ENCODE results near the gene SPEM2.

Gene SPEM2

DNA sequence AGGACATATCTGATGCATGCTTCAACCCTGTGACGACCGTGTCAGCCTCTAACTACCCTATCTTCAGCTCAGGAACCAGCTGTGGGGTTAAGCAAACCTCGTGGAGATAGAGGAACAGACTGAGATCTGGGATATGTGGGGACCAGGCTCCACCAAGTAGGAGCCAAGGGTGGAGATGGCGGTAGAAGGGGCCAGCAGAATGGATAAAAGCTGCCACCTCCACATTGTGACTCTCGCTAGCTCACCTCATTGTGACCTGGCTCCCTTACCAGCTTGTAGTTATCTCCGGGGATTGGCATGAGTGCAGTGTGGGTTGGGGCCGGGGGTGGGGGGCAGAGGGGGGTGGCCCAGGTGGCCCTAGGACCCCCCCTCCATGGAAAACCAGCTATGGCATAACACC, at the start of gene SPEM2:
TSS of gene SPEM2 (plus strand) at position 301 of the 400 bp plus-strand sequence. CDS start at position 374, 73 bp downstream.
- H3K4me2 ChIP-seq: peak within 1 kb of the TSS in 9 of 11 experiments; percentile 4 to 52 (median 34); a peak in 14 of 22 replicates
- no peaks in the 10 kb centered on the region for H3K9me3 ChIP-seq (replicated peaks in 1 of 11)
- H3K27me3 ChIP-seq: no peaks in the 10 kb centered on the region
- TF ChIP-seq Cebpa-rat (IDR thresholded peaks at IDR 0.05): no peak
- H3K4me1 ChIP-seq: peaks cover 0 to 15% (median 9%) of the 10 kb centered on the region in 10 experiments; a peak in 12 of 20 replicates
- H3K4me3 ChIP-seq: no peak within 1 kb of the TSS
- H3K27ac ChIP-seq: peak within 1 kb of the TSS in 1 of 11 experiments; percentile 44; a peak in 2 of 22 replicates
- no peaks in the 10 kb centered on the region for H3K36me3 ChIP-seq
- no peak within 1 kb of the TSS for H3K9ac ChIP-seq
- no peaks in the 10 kb centered on the region; a peak in 1 of 22 replicates for H4K20me1 ChIP-seq

DNA sequence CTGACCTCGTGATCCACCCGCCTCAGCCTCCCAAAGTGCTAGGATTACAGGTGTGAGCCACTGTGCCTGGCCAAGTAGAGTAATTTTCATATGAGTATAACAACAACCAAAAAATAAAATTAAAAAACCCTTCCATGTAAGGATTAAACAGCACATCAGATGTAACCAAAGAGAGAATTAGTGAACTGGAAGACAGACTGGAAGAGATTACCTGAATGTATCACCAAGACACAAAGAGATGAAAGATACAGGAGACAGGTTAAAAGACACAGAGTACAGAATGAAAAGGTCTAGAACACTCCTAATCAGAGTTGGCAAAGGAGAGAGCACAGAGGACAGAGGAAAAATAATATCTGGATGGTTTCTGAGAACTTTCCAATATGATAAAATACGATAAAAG, 46.3 kb upstream of the SPEM2 start:
- H3K4me2 ChIP-seq: no peak overlapping the region
- H3K9me3 ChIP-seq (replicated peaks in 1 of 11): peaks cover 12 to 23% (median 18%) of the 10 kb centered on the region in 11 experiments
- H3K27me3 ChIP-seq: peaks cover 51 to 56% (median 53%) of the 10 kb centered on the region in 11 experiments
- peaks cover 6 to 9% (median 8%) of the 10 kb centered on the region in 10 experiments; a peak in 19 of 20 replicates for H3K4me1 ChIP-seq
- peaks cover 0 to 19% (median 0%) of the 10 kb centered on the region in 11 experiments; a peak in 5 of 22 replicates for H4K20me1 ChIP-seq
- no peak for TF ChIP-seq Cebpa-rat (IDR thresholded peaks at IDR 0.05)
- no peak overlapping the region for H3K4me3 ChIP-seq
- H3K27ac ChIP-seq: no peak overlapping the region
- no peak overlapping the region for H3K9ac ChIP-seq
- H3K36me3 ChIP-seq: no peaks in the 10 kb centered on the region

DNA sequence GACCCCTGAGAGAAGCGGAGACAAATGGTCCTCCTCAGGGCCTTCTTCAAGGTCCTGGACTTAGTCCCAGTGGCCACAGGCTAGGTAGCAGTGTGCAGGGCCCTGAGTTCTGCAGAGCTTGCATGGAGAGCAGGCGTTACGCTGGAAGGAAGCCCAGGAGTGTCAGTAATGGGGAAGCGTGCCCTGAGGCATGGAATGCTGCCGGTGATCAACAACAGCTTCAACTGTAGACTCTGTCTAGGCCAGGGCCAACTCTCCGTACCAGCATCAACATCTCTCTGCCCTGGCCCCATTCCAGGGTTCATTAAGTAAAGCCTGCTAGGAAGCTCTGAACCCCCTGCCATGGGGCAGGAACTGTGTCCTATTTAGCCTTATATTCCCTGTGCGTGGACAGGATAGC, 45.1 kb upstream of the SPEM2 start:
- H3K9me3 ChIP-seq (replicated peaks in 1 of 11): peaks cover 12 to 23% (median 18%) of the 10 kb centered on the region in 11 experiments
- no peak for TF ChIP-seq Cebpa-rat (IDR thresholded peaks at IDR 0.05)
- H3K4me2 ChIP-seq: no peak overlapping the region
- no peak overlapping the region for H3K9ac ChIP-seq
- H3K36me3 ChIP-seq: no peaks in the 10 kb centered on the region
- H3K27me3 ChIP-seq: peaks cover 58 to 65% (median 61%) of the 10 kb centered on the region in 11 experiments
- H3K4me1 ChIP-seq: peaks cover 13 to 17% (median 14%) of the 10 kb centered on the region in 10 experiments
- H3K27ac ChIP-seq: no peak overlapping the region
- H3K4me3 ChIP-seq: no peak overlapping the region
- peaks cover 0 to 31% (median 7%) of the 10 kb centered on the region in 11 experiments; a peak in 6 of 22 replicates for H4K20me1 ChIP-seq

DNA sequence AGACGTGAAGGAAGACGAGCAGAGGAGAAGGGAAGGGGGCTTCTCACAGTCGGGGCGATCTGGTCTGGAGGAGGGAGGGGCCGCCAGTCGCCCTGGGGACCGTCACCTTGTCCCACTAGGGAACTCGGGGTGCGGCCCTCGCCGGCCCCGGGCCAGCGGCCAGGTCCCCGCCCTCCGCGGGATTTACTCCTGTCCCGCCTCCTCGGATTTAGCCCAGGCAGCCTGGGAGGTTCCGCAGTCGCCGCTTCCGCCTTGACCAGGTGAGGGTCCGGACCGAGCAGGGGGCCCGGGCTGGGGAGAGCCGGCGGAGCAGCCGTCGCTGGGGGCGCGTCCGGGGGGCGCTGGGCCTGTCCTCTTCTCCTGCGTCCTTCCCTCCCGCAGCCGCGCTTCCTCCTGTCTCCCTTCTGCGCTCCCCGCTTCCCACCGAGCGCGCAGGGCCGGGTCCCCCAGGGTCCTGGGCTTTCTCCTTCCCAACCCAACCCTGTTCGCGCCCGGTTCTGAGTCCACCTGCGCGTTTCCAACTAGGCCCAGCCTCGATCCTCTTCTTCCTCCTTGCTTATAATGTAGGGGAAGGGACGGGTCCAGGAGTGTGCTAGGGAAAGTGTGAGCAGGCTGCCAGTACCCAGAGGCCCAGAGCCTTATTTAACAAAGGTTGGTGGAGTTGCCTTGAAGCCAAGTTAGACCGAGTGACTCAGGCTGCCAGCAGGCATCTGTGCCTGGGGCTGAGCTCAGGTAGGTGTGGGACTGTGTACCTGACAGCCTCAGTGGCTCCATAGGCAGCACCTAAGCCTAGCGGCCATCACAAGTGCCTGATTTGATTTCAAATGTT, 44.3 kb upstream of the SPEM2 start, which contains the start of gene TNK1:
TSS of gene TNK1 (plus strand) at position 235 of the 829 bp plus-strand sequence. CDS start 1,838 bp downstream, outside the sequence.
- Histone ChIP-seq H3K4me3 (no peak within 1 kb of the TSS), H4K20me1 (peaks cover 0 to 38% (median 7%) of the 10 kb centered on the region in 11 experiments; a peak in 7 of 22 replicates), H3K27ac (no peak within 1 kb of the TSS), H3K4me2 (no peak within 1 kb of the TSS), H3K27me3 (peaks cover 58 to 65% (median 61%) of the 10 kb centered on the region in 11 experiments), H3K9ac (no peak within 1 kb of the TSS), H3K36me3 (peaks cover 0 to 2% (median 0%) of the 10 kb centered on the region in 11 experiments; a peak in 1 of 22 replicates), H3K9me3 (replicated peaks in 1 of 11) (peaks cover 12 to 23% (median 18%) of the 10 kb centered on the region in 11 experiments), H3K4me1 (peaks cover 13 to 17% (median 14%) of the 10 kb centered on the region in 10 experiments)
- no peak for TF ChIP-seq Cebpa-rat (IDR thresholded peaks at IDR 0.05)

DNA sequence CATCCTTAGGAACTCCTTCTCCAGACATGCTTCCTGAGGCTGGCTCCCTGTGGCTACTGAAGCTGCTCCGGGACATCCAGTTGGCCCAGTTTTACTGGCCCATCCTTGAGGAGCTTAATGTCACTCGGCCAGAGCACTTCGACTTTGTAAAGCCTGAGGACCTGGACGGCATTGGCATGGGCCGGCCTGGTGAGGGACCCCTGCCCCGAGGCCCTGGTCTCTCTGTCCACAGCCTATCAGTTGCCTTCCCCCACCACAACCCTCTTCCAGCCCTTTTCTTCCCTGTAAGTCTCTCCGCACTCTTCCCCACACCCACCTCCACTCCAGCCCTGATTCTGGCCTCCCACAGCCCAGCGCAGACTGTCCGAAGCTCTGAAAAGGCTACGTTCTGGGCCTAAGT, 42.5 kb upstream of the SPEM2 start:
- no peak overlapping the region for H3K9ac ChIP-seq
- H3K36me3 ChIP-seq: peaks cover 0 to 20% (median 7%) of the 10 kb centered on the region in 11 experiments; a peak in 10 of 22 replicates
- H3K4me1 ChIP-seq: peaks cover 13 to 17% (median 14%) of the 10 kb centered on the region in 10 experiments
- H3K27ac ChIP-seq: no peak overlapping the region
- no peak overlapping the region for H3K4me3 ChIP-seq
- no peak for TF ChIP-seq Cebpa-rat (IDR thresholded peaks at IDR 0.05)
- peaks cover 0 to 57% (median 11%) of the 10 kb centered on the region in 11 experiments; a peak in 10 of 22 replicates for H4K20me1 ChIP-seq
- H3K27me3 ChIP-seq: peaks cover 58 to 65% (median 61%) of the 10 kb centered on the region in 11 experiments
- peaks cover 12 to 23% (median 18%) of the 10 kb centered on the region in 11 experiments for H3K9me3 ChIP-seq (replicated peaks in 1 of 11)
- no peak overlapping the region; a peak in 1 of 22 replicates for H3K4me2 ChIP-seq

DNA sequence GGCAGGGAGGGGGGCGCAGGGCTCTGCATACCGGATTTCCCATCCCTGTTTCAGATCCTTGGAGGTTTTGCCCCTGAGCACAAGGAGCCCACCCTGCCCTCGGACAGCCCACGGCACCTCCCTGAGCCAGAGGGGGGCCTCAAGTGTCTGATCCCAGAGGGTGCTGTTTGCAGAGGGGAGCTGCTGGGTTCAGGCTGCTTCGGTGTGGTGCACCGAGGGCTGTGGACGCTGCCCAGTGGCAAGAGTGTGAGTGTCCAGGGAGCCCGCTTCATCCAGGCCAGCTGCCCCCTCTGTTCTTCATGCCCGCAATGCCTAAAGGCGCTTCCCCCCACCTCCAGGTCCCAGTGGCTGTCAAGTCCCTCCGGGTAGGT, 42.1 kb upstream of the SPEM2 start:
- H3K36me3 ChIP-seq: peaks cover 0 to 25% (median 12%) of the 10 kb centered on the region in 11 experiments; a peak in 14 of 22 replicates
- H3K9ac ChIP-seq: no peak overlapping the region; a peak in 1 of 22 replicates
- H3K4me3 ChIP-seq: peak overlapping the region in 4 of 10 experiments; percentile 43 to 58 (median 50); a peak in 5 of 20 replicates
- H3K27me3 ChIP-seq: peaks cover 58 to 65% (median 61%) of the 10 kb centered on the region in 11 experiments
- peaks cover 0 to 61% (median 14%) of the 10 kb centered on the region in 11 experiments; a peak in 11 of 22 replicates for H4K20me1 ChIP-seq
- H3K4me2 ChIP-seq: peak overlapping the region; percentile 86 to 97 (median 95)
- peaks cover 13 to 17% (median 14%) of the 10 kb centered on the region in 10 experiments for H3K4me1 ChIP-seq
- peaks cover 12 to 23% (median 18%) of the 10 kb centered on the region in 11 experiments for H3K9me3 ChIP-seq (replicated peaks in 1 of 11)
- TF ChIP-seq Cebpa-rat (IDR thresholded peaks at IDR 0.05): no peak
- H3K27ac ChIP-seq: no peak overlapping the region

DNA sequence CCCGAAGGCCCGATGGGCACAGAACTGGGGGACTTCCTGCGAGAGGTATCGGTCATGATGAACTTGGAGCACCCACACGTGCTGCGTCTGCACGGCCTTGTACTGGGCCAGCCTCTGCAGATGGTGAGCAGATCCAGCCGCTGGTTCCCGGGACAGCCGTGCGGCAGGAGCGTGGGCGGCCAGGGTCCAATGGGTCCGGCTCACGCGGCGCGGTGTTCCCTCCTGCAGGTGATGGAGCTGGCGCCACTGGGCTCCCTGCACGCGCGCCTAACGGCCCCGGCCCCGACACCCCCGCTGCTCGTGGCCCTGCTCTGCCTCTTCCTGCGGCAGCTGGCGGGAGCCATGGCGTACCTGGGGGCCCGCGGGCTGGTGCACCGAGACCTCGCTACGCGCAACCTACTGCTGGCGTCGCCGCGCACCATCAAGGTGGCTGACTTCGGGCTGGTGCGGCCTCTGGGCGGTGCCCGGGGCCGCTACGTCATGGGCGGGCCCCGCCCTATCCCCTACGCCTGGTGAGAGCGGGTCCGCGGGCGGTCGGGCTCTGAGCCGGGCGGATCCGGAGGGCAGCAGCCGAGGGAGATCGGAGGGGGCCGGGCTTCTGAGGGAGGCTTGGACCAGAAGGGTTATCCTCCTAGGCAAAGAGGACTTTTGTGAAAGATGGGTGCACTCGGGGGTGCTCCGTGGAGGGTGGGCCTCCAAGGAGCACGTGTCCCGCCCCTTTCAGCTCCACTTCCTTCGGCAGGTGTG, 41.5 kb upstream of the SPEM2 start:
- peaks cover 2 to 30% (median 17%) of the 10 kb centered on the region in 11 experiments; a peak in 20 of 22 replicates for H3K36me3 ChIP-seq
- peak overlapping the region; percentile 43 to 67 (median 54) for H3K4me3 ChIP-seq
- H4K20me1 ChIP-seq: peaks cover 0 to 67% (median 14%) of the 10 kb centered on the region in 11 experiments; a peak in 11 of 22 replicates
- H3K4me1 ChIP-seq: peaks cover 13 to 21% (median 14%) of the 10 kb centered on the region in 10 experiments
- peaks cover 11 to 21% (median 16%) of the 10 kb centered on the region in 11 experiments for H3K9me3 ChIP-seq (replicated peaks in 1 of 11)
- no peak overlapping the region for H3K27ac ChIP-seq
- peak overlapping the region; percentile 9 to 65 (median 56); a peak in 16 of 22 replicates for H3K9ac ChIP-seq
- H3K27me3 ChIP-seq: peaks cover 57 to 63% (median 59%) of the 10 kb centered on the region in 11 experiments
- peak overlapping the region; percentile 86 to 97 (median 95) for H3K4me2 ChIP-seq
- no peak for TF ChIP-seq Cebpa-rat (IDR thresholded peaks at IDR 0.05)

DNA sequence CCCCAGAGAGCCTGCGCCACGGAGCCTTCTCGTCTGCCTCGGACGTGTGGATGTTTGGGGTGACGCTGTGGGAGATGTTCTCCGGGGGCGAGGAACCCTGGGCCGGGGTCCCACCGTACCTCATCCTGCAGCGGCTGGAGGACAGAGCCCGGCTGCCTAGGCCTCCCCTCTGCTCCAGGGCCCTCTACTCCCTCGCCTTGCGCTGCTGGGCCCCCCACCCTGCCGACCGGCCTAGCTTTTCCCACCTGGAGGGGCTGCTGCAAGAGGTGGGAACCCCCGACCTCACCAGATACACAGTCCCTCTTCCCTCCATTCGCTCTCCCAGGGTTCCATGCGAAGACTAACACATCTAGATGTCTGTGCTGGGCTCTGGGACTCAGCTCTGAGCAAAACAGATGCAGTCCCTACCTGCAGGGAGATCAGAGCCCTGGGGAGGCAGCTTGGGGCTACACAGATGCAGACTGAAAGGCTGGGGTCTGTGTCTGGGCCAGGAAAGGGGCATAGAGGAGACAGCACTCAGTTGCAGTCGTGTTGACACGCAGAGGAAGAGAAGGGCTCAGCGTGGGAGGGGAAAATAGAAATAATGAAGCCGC, 40.8 kb upstream of the SPEM2 start:
- Histone ChIP-seq H3K9me3 (replicated peaks in 1 of 11) (peaks cover 4 to 15% (median 10%) of the 10 kb centered on the region in 11 experiments), H3K4me3 (peak overlapping the region; percentile 43 to 67 (median 54)), H3K27me3 (peaks cover 50 to 56% (median 53%) of the 10 kb centered on the region in 11 experiments), H3K4me1 (peaks cover 13 to 27% (median 15%) of the 10 kb centered on the region in 10 experiments), H3K9ac (peak overlapping the region in 10 of 11 experiments; percentile 9 to 65 (median 52); a peak in 15 of 22 replicates), H3K36me3 (peaks cover 8 to 37% (median 24%) of the 10 kb centered on the region in 11 experiments), H3K4me2 (peak overlapping the region; percentile 86 to 97 (median 95)), H3K27ac (no peak overlapping the region), H4K20me1 (peaks cover 0 to 74% (median 14%) of the 10 kb centered on the region in 11 experiments; a peak in 13 of 22 replicates)
- no peak for TF ChIP-seq Cebpa-rat (IDR thresholded peaks at IDR 0.05)
